Hematopoietic multipotent progenitor cell treated with erythropoietin and hydrocortisone succinate and interleukin-3 and kit ligand, for 15 days (in vitro differentiated cells): ENCODE results near the gene RNU11.
"Not testable (repeated sequence)": the region's sequence is repeated elsewhere in the genome, so short reads cannot be mapped to it uniquely, and the experiment has no call there.

Source experiments
- DNase-seq: peaks from one replicate; pipeline ENCODE4 v3.0.0-alpha.2; 2015; ENCODE audit warnings: low spot score

Gene RNU11

GRCh38 chr1:28648474-28649198 lies at the start of gene RNU11:
RNU11 (plus strand) TSS chr1:28648600.
- DNase-seq, result peak; percentile 91

- no peak for DNase-seq
Observed at GRCh38 chr1:28601696-28602095, 46.7 kb upstream of the RNU11 start.

GRCh38 chr1:28602536-28603439 lies 45.6 kb upstream of the RNU11 start:
- peak; percentile 66 for DNase-seq

GRCh38 chr1:28604411-28604810 lies 44.0 kb upstream of the RNU11 start:
- DNase-seq, result no peak

- DNase-seq, result no peak
Observed at GRCh38 chr1:28604962-28605361, 43.4 kb upstream of the RNU11 start.

GRCh38 chr1:28606771-28607170 lies 41.6 kb upstream of the RNU11 start:
- DNase-seq, result no peak

GRCh38 chr1:28613175-28613574 lies 35.2 kb upstream of the RNU11 start:
- no peak for DNase-seq

- no peak for DNase-seq
Observed at GRCh38 chr1:28631713-28632112, 16.7 kb upstream of the RNU11 start.

- DNase-seq, result no peak
Observed at GRCh38 chr1:28632560-28632959, 15.8 kb upstream of the RNU11 start.

- peak; percentile 44 for DNase-seq
Observed at GRCh38 chr1:28640766-28641165, 7.6 kb upstream of the RNU11 start.

- DNase-seq, result peak; percentile 37
Observed at GRCh38 chr1:28642056-28642846, 6.1 kb upstream of the RNU11 start.

- DNase-seq, result peak; percentile 96
Observed at GRCh38 chr1:28642847-28643635, 5.4 kb upstream of the RNU11 start, which contains the start of gene TAF12. TAF12 (minus strand) TSS chr1:28643067; CDS start chr1:28622081, 20,986 bp downstream.

GRCh38 chr1:28644494-28644893 lies 3.9 kb upstream of the RNU11 start:
- DNase-seq, result no peak

- DNase-seq, result not testable (repeated sequence)
Observed at GRCh38 chr1:28645406-28645805, 3.0 kb upstream of the RNU11 start.

- DNase-seq, result no peak
Observed at GRCh38 chr1:28646040-28646439, 2.4 kb upstream of the RNU11 start.

- DNase-seq, result peak; percentile 91
Observed at GRCh38 chr1:28648008-28648473, 359 bp upstream of the RNU11 start.

- not testable (repeated sequence) for DNase-seq
Observed at GRCh38 chr1:28653063-28653462, 4.7 kb downstream of the RNU11 start.

- peak; percentile 46 for DNase-seq
Observed at GRCh38 chr1:28653870-28654269, 5.5 kb downstream of the RNU11 start.

- DNase-seq, result not testable (repeated sequence)
Observed at GRCh38 chr1:28655448-28656311, 7.3 kb downstream of the RNU11 start.

- no peak for DNase-seq
Observed at GRCh38 chr1:28656335-28656734, 7.9 kb downstream of the RNU11 start.
